ENCODE measurements around the gene SPOUT1. TPM values are rescaled to one million over a fixed set of nuclear protein-coding genes. Genes with fewer than 3 reads are reported as not detected.
"Not testable (repeated sequence)": the region's sequence is repeated elsewhere in the genome, so short reads cannot be mapped to it uniquely, and the experiment has no call there.

The SPOUT1 gene
- polyA plus RNA-seq, 1 donor (not counting 4 experiments of a cell fraction or from before 2014, with no cell fraction given): 22.0 TPM

- no peak for FAIRE-seq
- no peak for TF ChIP-seq EZH2 (IDR thresholded peaks at IDR 0.05; ENCODE audit: low read length)
- TF ChIP-seq CTCF (optimal IDR thresholded peaks at IDR 0.05 in 1 of 3, IDR thresholded peaks at IDR 0.05 in 1 of 3, conservative IDR thresholded peaks at IDR 0.05 in 1 of 3; ENCODE audit: extremely low read depth in 1 of 3, insufficient read depth in 2 of 3, low read length in 3 of 3): no peak
- peaks cover 4% of the 10 kb centered on the region for H4K20me1 ChIP-seq (ENCODE audit: control insufficient read depth, extremely low read depth, insufficient read depth, low read length)
Observed at GRCh38 chr9:128846680-128847030, 17.1 kb upstream of the SPOUT1 start.

GRCh38 chr9:128845186-128845931 lies 15.8 kb upstream of the SPOUT1 start:
- Histone ChIP-seq H3K4me2 (ENCODE audit: control insufficient read depth, extremely low read depth, insufficient read depth, low read depth, low read length) (peak overlapping the region; percentile 65), H3K36me3 (ENCODE audit: control insufficient read depth in 2 of 2, extremely low read depth in 1 of 2, insufficient read depth in 2 of 2, low read length in 2 of 2) (peaks cover 0 to 3% of the 10 kb centered on the region in 2 experiments), H3K27me3 (ENCODE audit: control insufficient read depth, extremely low read depth, insufficient read depth, low read length) (no peaks in the 10 kb centered on the region), H4K20me1 (ENCODE audit: control insufficient read depth, extremely low read depth, insufficient read depth, low read length) (peaks cover 4% of the 10 kb centered on the region), H3K9ac (ENCODE audit: control insufficient read depth, extremely low read depth, insufficient read depth, low read length) (no peak overlapping the region), H3K79me2 (ENCODE audit: control insufficient read depth, insufficient read depth, low read length) (no peaks in the 10 kb centered on the region), H3K4me3 (ENCODE audit: control insufficient read depth in 2 of 3, extremely low read depth in 1 of 3, insufficient read depth in 2 of 3, low read depth in 1 of 3, low read length in 3 of 3) (peak overlapping the region in 1 of 3 experiments; percentile 8), H3K27ac (ENCODE audit: control insufficient read depth, insufficient read depth, low read length) (no peak overlapping the region), H3K9me1 (ENCODE audit: control insufficient read depth, extremely low read depth, insufficient read depth, low read length) (peaks cover 5% of the 10 kb centered on the region), H2AFZ (ENCODE audit: control insufficient read depth, low read length) (peak overlapping the region; percentile 12), H3K4me1 (ENCODE audit: control insufficient read depth, extremely low read depth, insufficient read depth, low read length) (peaks cover 18% of the 10 kb centered on the region), H3K9me3 (ENCODE audit: control insufficient read depth, low read depth, low read length) (no peaks in the 10 kb centered on the region)
- DNase-seq (ENCODE audit: low read depth, low spot score) (no peak), FAIRE-seq (no peak)
- TF ChIP-seq CTCF (optimal IDR thresholded peaks at IDR 0.05 in 1 of 3, IDR thresholded peaks at IDR 0.05 in 1 of 3, conservative IDR thresholded peaks at IDR 0.05 in 1 of 3; ENCODE audit: extremely low read depth in 1 of 3, insufficient read depth in 2 of 3, low read length in 3 of 3) (peak; percentile 70 to 82 (median 70)), EZH2 (IDR thresholded peaks at IDR 0.05; ENCODE audit: low read length) (no peak)
- dilution Hi-C loops (cut with MboI; ENCODE audit: extremely low pct_ligation_motif_present, low sequenced_read_pairs): no loop called here

More at GRCh38 chr9:128846680-128847030, 17.1 kb upstream of the SPOUT1 start:
- Histone ChIP-seq H3K9me3 (ENCODE audit: control insufficient read depth, low read depth, low read length) (no peaks in the 10 kb centered on the region), H3K27ac (ENCODE audit: control insufficient read depth, insufficient read depth, low read length) (no peak overlapping the region), H3K4me3 (ENCODE audit: control insufficient read depth in 2 of 3, extremely low read depth in 1 of 3, insufficient read depth in 2 of 3, low read depth in 1 of 3, low read length in 3 of 3) (no peak overlapping the region), H3K27me3 (ENCODE audit: control insufficient read depth, extremely low read depth, insufficient read depth, low read length) (no peaks in the 10 kb centered on the region), H3K36me3 (ENCODE audit: control insufficient read depth in 2 of 2, extremely low read depth in 1 of 2, insufficient read depth in 2 of 2, low read length in 2 of 2) (peaks cover 0 to 3% of the 10 kb centered on the region in 2 experiments), H3K79me2 (ENCODE audit: control insufficient read depth, insufficient read depth, low read length) (no peaks in the 10 kb centered on the region), H3K9me1 (ENCODE audit: control insufficient read depth, extremely low read depth, insufficient read depth, low read length) (peaks cover 5% of the 10 kb centered on the region), H3K4me1 (ENCODE audit: control insufficient read depth, extremely low read depth, insufficient read depth, low read length) (peaks cover 18% of the 10 kb centered on the region), H3K4me2 (ENCODE audit: control insufficient read depth, extremely low read depth, insufficient read depth, low read depth, low read length) (no peak overlapping the region), H2AFZ (ENCODE audit: control insufficient read depth, low read length) (no peak overlapping the region), H3K9ac (ENCODE audit: control insufficient read depth, extremely low read depth, insufficient read depth, low read length) (no peak overlapping the region)
- no peak for DNase-seq (ENCODE audit: low read depth, low spot score)
- dilution Hi-C loops (cut with MboI; ENCODE audit: extremely low pct_ligation_motif_present, low sequenced_read_pairs): no loop called here

GRCh38 chr9:128843171-128843570 lies 13.6 kb upstream of the SPOUT1 start:
- H3K9me3 ChIP-seq (ENCODE audit: control insufficient read depth, low read depth, low read length); H3K4me2 ChIP-seq (ENCODE audit: control insufficient read depth, extremely low read depth, insufficient read depth, low read depth, low read length); H3K9ac ChIP-seq (ENCODE audit: control insufficient read depth, extremely low read depth, insufficient read depth, low read length); H3K4me3 ChIP-seq (ENCODE audit: control insufficient read depth in 2 of 3, extremely low read depth in 1 of 3, insufficient read depth in 2 of 3, low read depth in 1 of 3, low read length in 3 of 3); H3K9me1 ChIP-seq (ENCODE audit: control insufficient read depth, extremely low read depth, insufficient read depth, low read length); H2AFZ ChIP-seq (ENCODE audit: control insufficient read depth, low read length); H3K27me3 ChIP-seq (ENCODE audit: control insufficient read depth, extremely low read depth, insufficient read depth, low read length); H3K79me2 ChIP-seq (ENCODE audit: control insufficient read depth, insufficient read depth, low read length); dilution Hi-C loops (cut with MboI; ENCODE audit: extremely low pct_ligation_motif_present, low sequenced_read_pairs); H3K27ac ChIP-seq (ENCODE audit: control insufficient read depth, insufficient read depth, low read length); DNase-seq (ENCODE audit: low read depth, low spot score); FAIRE-seq; H3K36me3 ChIP-seq (ENCODE audit: control insufficient read depth in 2 of 2, extremely low read depth in 1 of 2, insufficient read depth in 2 of 2, low read length in 2 of 2); H4K20me1 ChIP-seq (ENCODE audit: control insufficient read depth, extremely low read depth, insufficient read depth, low read length): not testable (repeated sequence)
- H3K4me1 ChIP-seq (ENCODE audit: control insufficient read depth, extremely low read depth, insufficient read depth, low read length): peaks cover 18% of the 10 kb centered on the region

Measured in keratinocyte (primary cell).